GM12878 (cell line): ENCODE measurements around the gene SNX32.

Experiments
- EP300 ChIP-seq, 2 experiments: fragments of 150-350 bp in 1 of 2; IDR thresholded peaks; 2 replicates each; pipeline ENCODE4 v1.6.1; 2011 to 2012; ENCODE audit warnings: low read depth in 2 of 2, low read length in 2 of 2, borderline replicate concordance in 1 of 2, improper control_type of control experiment in 1 of 2, inconsistent platforms in 1 of 2; ENCODE audit not compliant: control insufficient read depth in 1 of 2
- ETV6 ChIP-seq, 2 experiments: fragments of 450-650 bp in 1 of 2; IDR thresholded peaks in 1 of 2; conservative IDR thresholded peaks in 1 of 2; 2 replicates each; pipeline ENCODE4 v1.6.1; 2014; ENCODE audit warnings: antibody characterized with exemption in 1 of 2, borderline replicate concordance in 1 of 2, low read depth in 1 of 2, mild to moderate bottlenecking in 1 of 2, moderate library complexity in 1 of 2
- RCOR1 ChIP-seq: conservative IDR thresholded peaks from 2 replicates; pipeline ENCODE4 v1.6.1; 2012; ENCODE audit warnings: low read depth, low read length, improper control_type of control experiment
- SUZ12 ChIP-seq: fragments of 200-600 bp; sonication (generic); IDR thresholded peaks from one replicate; pipeline ENCODE4 v1.6.1; 2018; ENCODE audit warnings: antibody characterized with exemption, mild to moderate bottlenecking; ENCODE audit not compliant: unreplicated experiment
- TF ChIP-seq, protein P1 (sequence below): IDR thresholded peaks from 2 replicates; pipeline ENCODE4 v1.6.1; 2011; ENCODE audit warnings: low read depth, low read length, improper control_type of control experiment, borderline replicate concordance

DNA sequence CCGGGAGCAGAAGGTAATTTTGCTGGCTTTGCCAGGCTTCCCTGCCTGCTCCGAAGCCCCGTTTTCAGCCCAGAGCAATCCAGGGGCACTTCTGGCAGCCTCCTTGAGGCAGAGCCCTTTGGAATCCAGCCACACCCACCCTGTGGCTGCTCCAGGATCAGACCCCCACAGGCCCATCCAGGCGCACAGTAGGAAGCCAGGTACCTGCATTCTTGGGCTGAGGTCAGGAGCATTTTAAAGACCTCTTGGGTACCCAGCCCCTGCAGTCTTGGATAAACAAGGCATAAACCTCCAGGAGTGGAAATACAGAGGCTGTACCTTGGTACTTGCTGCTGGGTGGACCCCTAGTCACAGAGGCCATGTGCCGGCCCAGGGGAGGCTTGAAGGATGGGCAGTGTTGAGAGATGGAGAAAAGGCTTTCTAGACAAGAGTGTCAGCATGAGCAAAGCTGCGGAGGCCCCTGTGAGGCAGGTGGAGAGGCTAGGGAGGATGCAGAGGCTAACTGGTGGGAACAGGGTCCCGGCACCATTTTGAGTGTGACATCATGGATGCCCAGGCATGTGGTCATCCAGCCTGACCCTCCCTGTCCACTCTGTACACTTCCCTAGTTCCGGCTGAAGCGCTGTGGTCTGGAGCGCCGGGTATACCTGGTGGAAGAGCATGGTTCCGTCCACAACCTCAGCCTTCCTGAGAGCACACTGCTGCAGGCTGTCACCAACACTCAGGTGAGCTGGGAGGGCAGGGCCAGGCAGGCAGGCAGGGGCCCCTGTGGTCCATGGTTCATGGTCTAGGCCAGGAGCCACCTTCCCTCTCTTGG lies 30.3 kb downstream of the SNX32 start:
- no peak for TF ChIP-seq ETV6 (conservative IDR thresholded peaks at IDR 0.05 in 1 of 2, IDR thresholded peaks at IDR 0.05 in 1 of 2; ENCODE audit: borderline replicate concordance in 1 of 2, low read depth in 1 of 2)
- no peak for TF ChIP-seq SUZ12
- no peak for TF ChIP-seq EP300 (IDR thresholded peaks at IDR 0.05; ENCODE audit: borderline replicate concordance in 1 of 2, control insufficient read depth in 1 of 2, low read depth in 2 of 2, low read length in 2 of 2)
- TF ChIP-seq, protein P1, sequence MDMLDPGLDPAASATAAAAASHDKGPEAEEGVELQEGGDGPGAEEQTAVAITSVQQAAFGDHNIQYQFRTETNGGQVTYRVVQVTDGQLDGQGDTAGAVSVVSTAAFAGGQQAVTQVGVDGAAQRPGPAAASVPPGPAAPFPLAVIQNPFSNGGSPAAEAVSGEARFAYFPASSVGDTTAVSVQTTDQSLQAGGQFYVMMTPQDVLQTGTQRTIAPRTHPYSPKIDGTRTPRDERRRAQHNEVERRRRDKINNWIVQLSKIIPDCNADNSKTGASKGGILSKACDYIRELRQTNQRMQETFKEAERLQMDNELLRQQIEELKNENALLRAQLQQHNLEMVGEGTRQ: no peak
- no peak for TF ChIP-seq RCOR1
